ENCODE results near the gene NEK9.

NEK9 gene

GRCh38 chr14:75063491-75064204 is 63.2 kb downstream of the NEK9 start, which contains the start of gene ACYP1:
Gene ACYP1 (minus strand): TSS chr14:75064024. CDS start chr14:75063553, 471 bp downstream.
- peak; percentile 80 for DNase-seq

- DNase-seq: no peak
These were observed 63.8 kb downstream of the NEK9 start for GRCh38 chr14:75063013-75063412.

GRCh38 chr14:75060420-75060819 is 66.4 kb downstream of the NEK9 start:
- DNase-seq: no peak

GRCh38 chr14:75059642-75060041 is 67.2 kb downstream of the NEK9 start:
- DNase-seq: no peak

GRCh38 chr14:75054421-75054820 is 72.4 kb downstream of the NEK9 start:
- DNase-seq: no peak

GRCh38 chr14:75053396-75054291 is 73.2 kb downstream of the NEK9 start:
- DNase-seq: no peak

GRCh38 chr14:75051556-75051899 is 75.3 kb downstream of the NEK9 start:
- no peak for DNase-seq

- DNase-seq: peak; percentile 48
These were observed 75.8 kb downstream of the NEK9 start, which contains the start of gene MLH3 for GRCh38 chr14:75050852-75051555. Gene MLH3 (minus strand): TSS chr14:75051467. CDS start chr14:75049655, 1,812 bp downstream.

GRCh38 chr14:75049731-75050201 is 77.1 kb downstream of the NEK9 start:
- no peak for DNase-seq

- DNase-seq: no peak
These were observed 77.7 kb downstream of the NEK9 start for GRCh38 chr14:75049136-75049535.

GRCh38 chr14:75048101-75048500 is 78.7 kb downstream of the NEK9 start:
- DNase-seq: no peak

GRCh38 chr14:75047506-75047905 is 79.3 kb downstream of the NEK9 start:
- DNase-seq: no peak

- DNase-seq: no peak
These were observed 79.9 kb downstream of the NEK9 start for GRCh38 chr14:75046899-75047298.

GRCh38 chr14:75046275-75046674 is 80.6 kb downstream of the NEK9 start:
- no peak for DNase-seq

GRCh38 chr14:75044752-75045151 is 82.1 kb downstream of the NEK9 start:
- DNase-seq: no peak

GRCh38 chr14:75044322-75044721 is 82.5 kb downstream of the NEK9 start:
- DNase-seq: no peak

GRCh38 chr14:75042035-75042434 is 84.8 kb downstream of the NEK9 start:
- DNase-seq: no peak

- DNase-seq: no peak
These were observed 85.2 kb downstream of the NEK9 start for GRCh38 chr14:75041613-75042012.

GRCh38 chr14:75040959-75041358 is 85.9 kb downstream of the NEK9 start:
- DNase-seq: no peak

GRCh38 chr14:75040507-75040906 is 86.3 kb downstream of the NEK9 start:
- no peak for DNase-seq

- no peak for DNase-seq
These were observed 93.9 kb downstream of the NEK9 start for GRCh38 chr14:75032939-75033338.

GRCh38 chr14:75030147-75030546 is 96.7 kb downstream of the NEK9 start:
- DNase-seq: no peak
